ENCODE data around the gene RRAS2. TPM values are rescaled to one million over a fixed set of nuclear protein-coding genes. Genes with fewer than 3 reads are reported as not detected.
"Not testable (repeated sequence)": the region's sequence is repeated elsewhere in the genome, so short reads cannot be mapped to it uniquely, and the experiment has no call there.

RRAS2 gene
- total and polyA plus RNA-seq, 9 of the 15 experiments (the other 6 are each of a cell fraction or from before 2014, with no cell fraction given): 9.4 to 47.5 (median 37.6) TPM

GRCh38 chr11:14253421-14253820, 105.6 kb downstream of the RRAS2 start:
- WGBS (ENCODE audit: insufficient coverage, low coverage, missing lambda C conversion rate): 0% methylated on average over 2 of the region's 2 CpGs
- CTCF ChIA-PET (ENCODE audit: low intra/inter-chr PET ratio): no interaction called here
- POLR2A ChIA-PET: interaction anchor here (0.5 to 0.8 kb wide), 2 partner anchors 217 to 298 kb away, joined by 3 read pairs; no protein-coding TSS in a partner anchor
- Histone ChIP-seq H4K20me1 (replicated peaks; ENCODE audit: control insufficient read depth, insufficient read depth, low read length) (no peaks in the 10 kb centered on the region; the same call in 1 of the 2 replicates), H3K79me2 (ENCODE audit: control insufficient read depth, insufficient read depth, low read length) (no peaks in the 10 kb centered on the region), H3K4me1 (replicated peaks in 1 of 2; ENCODE audit: control insufficient read depth in 2 of 2, insufficient read depth in 2 of 2, low read length in 2 of 2) (no peaks in the 10 kb centered on the region), H3K4me3 (no peak overlapping the region), H3K9ac (ENCODE audit: insufficient read depth in 1 of 2, low read depth in 2 of 2, low read length in 2 of 2) (no peak overlapping the region), H3K27me3 (ENCODE audit: control insufficient read depth in 2 of 2, insufficient read depth in 2 of 2, low read length in 2 of 2) (peaks cover 16 to 57% of the 10 kb centered on the region in 2 experiments; a peak in 4 of 5 replicates), H3K4me2 (ENCODE audit: insufficient read depth, low read length) (no peak overlapping the region), H3K9me3 (replicated peaks; ENCODE audit: control insufficient read depth, insufficient read depth, low read depth, low read length) (no peaks in the 10 kb centered on the region), H3K9me1 (ENCODE audit: control insufficient read depth, insufficient read depth, low read length) (no peaks in the 10 kb centered on the region), H2AFZ (ENCODE audit: low read depth, low read length) (no peak overlapping the region), H3K27ac (ENCODE audit: extremely low read depth, low read depth, low read length) (no peak overlapping the region), H3K36me3 (ENCODE audit: control insufficient read depth, insufficient read depth, low read length) (no peaks in the 10 kb centered on the region)
- DNase-seq (ENCODE audit: extremely low read depth in 1 of 4, low spot score in 3 of 4) (no peak), FAIRE-seq (no peak), ATAC-seq (no peak)
- in situ Hi-C loops (cut with MboI) (no loop called here), intact Hi-C loops (cut with micrococcal nuclease) (no loop called here)
- TF ChIP-seq ESRRB (CRISPR knock-in tag; IDR thresholded peaks at IDR 0.05; ENCODE audit: borderline replicate concordance): no peak
- TF ChIP-seq RAD21 (CRISPR knock-in tag; conservative IDR thresholded peaks at IDR 0.05 in 1 of 2, IDR thresholded peaks at IDR 0.05 in 1 of 2): no peak
- TF ChIP-seq CC2D1A (IDR thresholded peaks at IDR 0.05): no peak
- TF ChIP-seq, protein P1, sequence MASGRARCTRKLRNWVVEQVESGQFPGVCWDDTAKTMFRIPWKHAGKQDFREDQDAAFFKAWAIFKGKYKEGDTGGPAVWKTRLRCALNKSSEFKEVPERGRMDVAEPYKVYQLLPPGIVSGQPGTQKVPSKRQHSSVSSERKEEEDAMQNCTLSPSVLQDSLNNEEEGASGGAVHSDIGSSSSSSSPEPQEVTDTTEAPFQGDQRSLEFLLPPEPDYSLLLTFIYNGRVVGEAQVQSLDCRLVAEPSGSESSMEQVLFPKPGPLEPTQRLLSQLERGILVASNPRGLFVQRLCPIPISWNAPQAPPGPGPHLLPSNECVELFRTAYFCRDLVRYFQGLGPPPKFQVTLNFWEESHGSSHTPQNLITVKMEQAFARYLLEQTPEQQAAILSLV (tag; IDR thresholded peaks at IDR 0.05): no peak
- TF ChIP-seq GABPB1 (CRISPR knock-in tag; IDR thresholded peaks at IDR 0.05): no peak
- no peak for TF ChIP-seq MYC (IDR thresholded peaks at IDR 0.05; ENCODE audit: low read depth, low read length)
- no peak for TF ChIP-seq MYC (CRISPR knock-in tag; IDR thresholded peaks at IDR 0.05; ENCODE audit: borderline replicate concordance, low read depth)
- no TSS peak for BruUV-seq (replicated peaks)

- intact Hi-C loops (cut with micrococcal nuclease); DNase-seq (ENCODE audit: extremely low read depth in 1 of 4, low spot score in 3 of 4); CTCF ChIA-PET (ENCODE audit: low intra/inter-chr PET ratio); H2AFZ ChIP-seq (ENCODE audit: low read depth, low read length); H3K4me3 ChIP-seq; H3K9me1 ChIP-seq (ENCODE audit: control insufficient read depth, insufficient read depth, low read length); H3K27ac ChIP-seq (ENCODE audit: extremely low read depth, low read depth, low read length); FAIRE-seq; H3K4me2 ChIP-seq (ENCODE audit: insufficient read depth, low read length); H3K9me3 ChIP-seq (replicated peaks; ENCODE audit: control insufficient read depth, insufficient read depth, low read depth, low read length); in situ Hi-C loops (cut with MboI); H3K4me1 ChIP-seq (replicated peaks in 1 of 2; ENCODE audit: control insufficient read depth in 2 of 2, insufficient read depth in 2 of 2, low read length in 2 of 2); H4K20me1 ChIP-seq (replicated peaks; ENCODE audit: control insufficient read depth, insufficient read depth, low read length); BruUV-seq (replicated peaks); H3K36me3 ChIP-seq (ENCODE audit: control insufficient read depth, insufficient read depth, low read length); H3K9ac ChIP-seq (ENCODE audit: insufficient read depth in 1 of 2, low read depth in 2 of 2, low read length in 2 of 2); H3K79me2 ChIP-seq (ENCODE audit: control insufficient read depth, insufficient read depth, low read length); ATAC-seq: not testable (repeated sequence)
- WGBS (ENCODE audit: insufficient coverage, low coverage, missing lambda C conversion rate): 22% methylated on average over 5 of the region's 12 CpGs
- H3K27me3 ChIP-seq (ENCODE audit: control insufficient read depth in 2 of 2, insufficient read depth in 2 of 2, low read length in 2 of 2): peaks cover 16 to 50% of the 10 kb centered on the region in 2 experiments; a peak in 3 of 5 replicates
- POLR2A ChIA-PET: interaction anchor here (0.7 kb wide), 1 partner anchor 141 kb away, joined by 3 read pairs; no protein-coding TSS in a partner anchor
These were observed 106.5 kb downstream of the RRAS2 start for GRCh38 chr11:14252501-14252900.
